Breast epithelium (tissue), 4 donors: Measurements from ENCODE around the gene KRT79. TPM values are rescaled to one million over a fixed set of nuclear protein-coding genes. Genes with fewer than 3 reads are reported as not detected.
A peak's percentile ranks its signal among the peaks of the same experiment; 100 is the strongest.

Experiments
- DNase-seq, 2 donors: peaks; one replicate each; pipeline ENCODE4 v3.0.0-alpha.2; 2019; ENCODE audit warnings: low spot score in 2 of 2
- H3K27ac ChIP-seq, 2 donors: fragments of 200-600 bp; sonication (generic) in 1 of 2; one replicate each; pipeline ENCODE4 v1.5.1; 2016 to 2019; ENCODE audit warnings: mild to moderate bottlenecking in 1 of 2
- H3K27me3 ChIP-seq, 2 donors: fragments of 200-600 bp; sonication (generic) in 1 of 2; one replicate each; pipeline versions ENCODE4 v1.5.1 to v1.6.0; 2017 to 2019; ENCODE audit warnings: control low read depth in 1 of 2, mild to moderate bottlenecking in 1 of 2
- H3K36me3 ChIP-seq: fragments of 200-600 bp; one replicate; pipeline ENCODE4 v1.5.1; 2019
- H3K4me1 ChIP-seq, 2 donors: fragments of 200-600 bp; sonication (generic); one replicate each; pipeline ENCODE4 v1.5.1; 2016 to 2019; ENCODE audit warnings: control low read depth in 1 of 2
- H3K4me3 ChIP-seq, 3 donors: fragments of 200-600 bp; sonication (generic); 1 replicate in 2 of 3; 2 replicates in 1 of 3; pipeline ENCODE4 v1.5.1; 2016 to 2019; ENCODE audit warnings: mild to moderate bottlenecking in 3 of 3, moderate library complexity in 2 of 3
- H3K9me3 ChIP-seq, 2 donors: fragments of 200-600 bp; sonication (generic) in 1 of 2; one replicate each; pipeline ENCODE4 v1.5.1; 2016 to 2019; ENCODE audit warnings: control low read depth in 1 of 2
- CTCF ChIP-seq, 3 donors: fragments of 450-650 bp; IDR thresholded peaks; one replicate each; pipeline ENCODE4 v1.5.1; 2016 to 2017; ENCODE audit warnings: antibody characterized with exemption in 3 of 3, mild to moderate bottlenecking in 3 of 3, moderate library complexity in 3 of 3
- POLR2A ChIP-seq: fragments of 450-650 bp; IDR thresholded peaks from one replicate; pipeline ENCODE4 v1.6.1; 2016; ENCODE audit warnings: antibody characterized with exemption, mild to moderate bottlenecking, moderate library complexity
- POLR2AphosphoS5 ChIP-seq, 3 donors: sonication (generic); formaldehyde crosslinking; IDR thresholded peaks; one replicate each; pipeline ENCODE4 v1.6.1; 2017; ENCODE audit warnings: antibody characterized with exemption in 3 of 3
- intact Hi-C: fragments of 100-400 bp; cut with DNase I; formaldehyde crosslinking; loops from one replicate; pipeline ENCODE4 v1.15.1; 2023; ENCODE audit warnings: low total_unique reads
- total RNA-seq, 3 donors: library from RNA; depleted of rRNA; stranded (reverse); fragments of >200 nt; gene quantifications; one replicate each; pipeline ENCODE4 v1.1.0, GENCODE V29; 2016

The KRT79 gene
- total RNA-seq, 3 donors from 2014 or later = 0.48 to 1.3 TPM; not detected in 1

- TF ChIP-seq CTCF (IDR thresholded peaks at IDR 0.05) (no peak), POLR2AphosphoS5 (IDR thresholded peaks at IDR 0.05) (no peak), POLR2A (no peak)
- Histone ChIP-seq H3K27me3 (peaks cover 0 to 4% of the 10 kb centered on the region in 2 donors), H3K36me3 (no peaks in the 10 kb centered on the region), H3K27ac (no peak overlapping the region), H3K9me3 (no peaks in the 10 kb centered on the region), H3K4me1 (no peaks in the 10 kb centered on the region), H3K4me3 (no peak overlapping the region)
- DNase-seq = no peak
- intact Hi-C loops = loop anchor here (10.0 kb wide), 1 partner anchor 52 kb away; the partner anchor contains the start of gene KRT78
These were observed 41.7 kb downstream of the KRT79 start for GRCh38 chr12:52792185-52793029.

GRCh38 chr12:52791271-52792184 lies 42.6 kb downstream of the KRT79 start:
- Histone ChIP-seq H3K27me3 (peaks cover 0 to 4% of the 10 kb centered on the region in 2 donors), H3K36me3 (no peaks in the 10 kb centered on the region), H3K9me3 (no peaks in the 10 kb centered on the region), H3K4me3 (no peak overlapping the region), H3K27ac (no peak overlapping the region), H3K4me1 (no peaks in the 10 kb centered on the region)
- DNase-seq = no peak
- TF ChIP-seq POLR2AphosphoS5 (IDR thresholded peaks at IDR 0.05) (no peak), POLR2A (no peak), CTCF (IDR thresholded peaks at IDR 0.05) (no peak)
- intact Hi-C loops = loop anchor here (10.0 kb wide), 1 partner anchor 53 kb away; the partner anchor contains the start of gene KRT78

- H3K36me3 ChIP-seq = no peaks in the 10 kb centered on the region
- no peak overlapping the region for H3K27ac ChIP-seq
- peak overlapping the region in 2 of 3 donors; percentile 37 to 56 for H3K4me3 ChIP-seq
- H3K4me1 ChIP-seq = no peaks in the 10 kb centered on the region
- no peaks in the 10 kb centered on the region for H3K9me3 ChIP-seq
- peaks cover 0 to 4% of the 10 kb centered on the region in 2 donors for H3K27me3 ChIP-seq
- intact Hi-C loops = loop anchor here (10.0 kb wide), 1 partner anchor 54 kb away; the partner anchor contains the start of gene KRT78
- DNase-seq = no peak
- no peak for TF ChIP-seq POLR2AphosphoS5 (IDR thresholded peaks at IDR 0.05)
- no peak for TF ChIP-seq POLR2A
- no peak for TF ChIP-seq CTCF (IDR thresholded peaks at IDR 0.05)
These were observed 43.5 kb downstream of the KRT79 start for GRCh38 chr12:52790427-52791270.

GRCh38 chr12:52789637-52790426 lies 44.3 kb downstream of the KRT79 start:
- Histone ChIP-seq H3K36me3 (no peaks in the 10 kb centered on the region), H3K9me3 (no peaks in the 10 kb centered on the region), H3K27ac (no peak overlapping the region), H3K4me3 (peak overlapping the region in 2 of 3 donors; percentile 37 to 56), H3K4me1 (no peaks in the 10 kb centered on the region), H3K27me3 (peaks cover 0 to 8% of the 10 kb centered on the region in 2 donors)
- DNase-seq = no peak
- no peak for TF ChIP-seq CTCF (IDR thresholded peaks at IDR 0.05)
- no peak for TF ChIP-seq POLR2A
- no peak for TF ChIP-seq POLR2AphosphoS5 (IDR thresholded peaks at IDR 0.05)
- intact Hi-C loops = loop anchor here (10.0 kb wide), 1 partner anchor 55 kb away; the partner anchor contains the start of gene KRT78
